ENCODE results near the gene HOXD9. TPM values are rescaled to one million over a fixed set of nuclear protein-coding genes. Genes with fewer than 3 reads are reported as not detected.
A peak's percentile ranks its signal among the peaks of the same experiment; 100 is the strongest.

The HOXD9 gene
- total RNA-seq, 4 donors from 2014 or later: 2.7 to 13.3 (median 7.5) TPM

- H3K9me3 ChIP-seq: no peaks in the 10 kb centered on the region
Measured at GRCh38 chr2:176096986-176097819, 25.3 kb upstream of the HOXD9 start.

GRCh38 chr2:176097820-176098365 is 24.6 kb upstream of the HOXD9 start:
- no peaks in the 10 kb centered on the region for H3K36me3 ChIP-seq
- no peak overlapping the region for H3K27ac ChIP-seq
- TF ChIP-seq CTCF (IDR thresholded peaks at IDR 0.05) (peak in 2 of 5 experiments; percentile 2 to 20), POLR2A (IDR thresholded peaks at IDR 0.05) (no peak), POLR2AphosphoS5 (IDR thresholded peaks at IDR 0.05) (no peak), EP300 (IDR thresholded peaks at IDR 0.05; ENCODE audit: low read depth) (no peak)
- in situ Hi-C loops (cut with MboI; ENCODE audit: low pct_ligation_motif_present in 1 of 4, low pct_unique_long_range_greater_than_20kb in 1 of 4, low sequenced_read_pairs in 3 of 4): loop anchor here in 3 of 4 donors (10.0 to 25.0 kb wide), 4 partner anchors 411 to 736 kb away; no protein-coding TSS in a partner anchor
- peaks cover 100% of the 10 kb centered on the region for H3K27me3 ChIP-seq
- H3K4me1 ChIP-seq: peaks cover 8 to 33% (median 26%) of the 10 kb centered on the region in 4 donors
- WGBS, 2 donors (ENCODE audit: low coverage in 1 of 2): 0 to 4% methylated on average over 6 to 18 of the region's 18 CpGs
- peak overlapping the region in 2 of 4 donors; percentile 30 to 60 for H3K4me3 ChIP-seq
- intact Hi-C loops (cut with DNase I; ENCODE audit: low total_unique reads): no loop called here
- H3K9me3 ChIP-seq: no peaks in the 10 kb centered on the region
- no peak for DNase-seq

More at GRCh38 chr2:176096986-176097819, 25.3 kb upstream of the HOXD9 start:
- Histone ChIP-seq H3K27me3 (peaks cover 100% of the 10 kb centered on the region), H3K4me1 (peaks cover 8 to 39% (median 29%) of the 10 kb centered on the region in 4 donors), H3K36me3 (no peaks in the 10 kb centered on the region), H3K27ac (no peak overlapping the region), H3K4me3 (peak overlapping the region in 3 of 4 donors; percentile 30 to 60 (median 30))
- intact Hi-C loops (cut with DNase I; ENCODE audit: low total_unique reads) (no loop called here), in situ Hi-C loops (cut with MboI; ENCODE audit: low pct_ligation_motif_present in 1 of 4, low pct_unique_long_range_greater_than_20kb in 1 of 4, low sequenced_read_pairs in 3 of 4) (loop anchor here in 3 of 4 donors (10.0 to 25.0 kb wide), 4 partner anchors 410 to 735 kb away; no protein-coding TSS in a partner anchor)
- TF ChIP-seq EP300 (IDR thresholded peaks at IDR 0.05; ENCODE audit: low read depth) (no peak), CTCF (IDR thresholded peaks at IDR 0.05) (peak; percentile 81 to 88 (median 86)), POLR2A (IDR thresholded peaks at IDR 0.05) (no peak), POLR2AphosphoS5 (IDR thresholded peaks at IDR 0.05) (peak in 1 of 3 donors; percentile 23)
- 4 to 6% methylated on average over 17 to 41 of the region's 45 CpGs for WGBS, 2 donors (ENCODE audit: low coverage in 1 of 2)
- peak; percentile 72 for DNase-seq

GRCh38 chr2:176098366-176099158 is 24.0 kb upstream of the HOXD9 start:
- TF ChIP-seq POLR2AphosphoS5 (IDR thresholded peaks at IDR 0.05) (no peak), CTCF (IDR thresholded peaks at IDR 0.05) (no peak), EP300 (IDR thresholded peaks at IDR 0.05; ENCODE audit: low read depth) (no peak), POLR2A (IDR thresholded peaks at IDR 0.05) (no peak)
- Histone ChIP-seq H3K4me1 (peaks cover 2 to 27% (median 20%) of the 10 kb centered on the region in 4 donors), H3K27me3 (peaks cover 100% of the 10 kb centered on the region), H3K36me3 (no peaks in the 10 kb centered on the region), H3K27ac (no peak overlapping the region), H3K9me3 (no peaks in the 10 kb centered on the region), H3K4me3 (no peak overlapping the region)
- intact Hi-C loops (cut with DNase I; ENCODE audit: low total_unique reads): no loop called here
- in situ Hi-C loops (cut with MboI; ENCODE audit: low pct_ligation_motif_present in 1 of 4, low pct_unique_long_range_greater_than_20kb in 1 of 4, low sequenced_read_pairs in 3 of 4): loop anchor here in 3 of 4 donors (10.0 to 25.0 kb wide), 4 partner anchors 411 to 736 kb away; no protein-coding TSS in a partner anchor
- no peak for DNase-seq
- whole genome bisulfite sequencing, 2 donors (ENCODE audit: low coverage in 1 of 2): 19% methylated on average over 14 of the region's 35 CpGs; no CpG with 5 or more reads in 1 of the 2 donors

All from transverse colon (tissue), 4 donors.